Stimulated activated CD4-positive, alpha-beta T cell treated with anti-CD3 and anti-CD28 coated beads, Interleukin-15, amount 100 ng/mL, for 1 hour (primary cell): Measurements from ENCODE around the gene DRAM2.

ENCODE experiments used
- DNase-seq, 2 donors: peaks; one replicate each; pipeline ENCODE4 v3.0.0-alpha.2; 2020; ENCODE audit warnings: low read depth in 1 of 2, low spot score in 1 of 2

DRAM2 gene

DNA sequence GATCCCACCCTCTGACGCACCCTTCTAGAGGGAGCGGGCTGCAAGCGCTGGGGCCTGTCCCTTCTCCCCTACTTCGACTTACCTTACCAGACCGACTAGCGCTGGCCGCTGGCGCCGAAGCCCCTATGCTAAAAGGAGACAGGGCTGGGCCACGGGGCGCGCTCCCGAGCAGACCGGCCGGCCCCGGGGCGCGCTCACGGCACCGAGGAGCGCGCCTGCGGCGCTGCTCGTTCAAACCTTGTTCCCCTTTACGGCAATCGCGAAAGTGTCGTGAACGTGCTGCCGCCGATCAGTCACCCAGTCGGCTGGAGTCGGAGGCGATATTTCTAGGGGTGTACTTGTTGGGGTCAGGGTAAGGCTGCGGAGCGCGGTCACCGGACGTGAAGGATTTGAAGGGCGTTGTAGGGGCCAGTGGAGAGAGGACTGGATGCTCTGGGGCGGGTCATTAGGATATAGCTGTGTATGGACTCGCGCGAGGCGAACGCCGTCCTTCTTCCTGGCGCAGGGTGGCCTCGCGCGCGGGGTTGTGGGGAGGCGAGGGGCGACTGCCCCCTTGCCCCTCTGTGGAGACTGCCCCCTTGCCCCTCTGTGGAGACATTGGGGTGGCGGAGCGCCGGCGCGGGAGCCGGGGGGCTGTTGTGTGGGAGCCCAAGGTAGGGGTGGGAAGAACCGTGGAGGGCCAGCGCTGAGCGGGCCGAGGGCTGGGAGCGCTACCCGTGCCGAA, at the start of gene DRAM2, which contains the start of gene CEPT1:
Gene DRAM2 (minus strand): TSS at position 138 of the 724 bp plus-strand sequence. CDS start 8,539 bp downstream, outside the sequence.
Gene CEPT1 (plus strand): TSS at position 268 of the 724 bp plus-strand sequence. CDS start 7,492 bp downstream, outside the sequence.
- peak; percentile 75 to 78 for DNase-seq

DNA sequence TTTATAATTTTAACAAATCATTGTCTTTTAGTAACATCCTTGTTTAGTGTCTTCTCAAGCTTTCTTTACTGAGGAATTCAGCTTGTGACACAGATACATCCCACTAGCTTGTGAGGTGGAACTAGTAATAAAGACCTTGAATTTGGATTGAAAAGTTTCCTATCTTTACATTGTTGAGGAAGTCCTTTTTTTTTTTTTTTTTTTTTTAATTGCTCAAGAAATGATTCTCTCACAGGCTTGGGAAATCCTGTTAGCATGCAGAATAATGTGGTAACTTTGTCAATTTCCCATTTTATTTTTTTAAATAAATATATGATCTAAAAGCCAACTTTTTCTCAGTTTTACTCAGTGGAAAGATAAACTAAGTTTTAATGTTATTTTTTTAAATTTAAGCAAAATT, 44.8 kb upstream of the DRAM2 start:
- DNase-seq, result no peak

- DNase-seq, result no peak
Observed at GRCh38 chr1:111183308-111184069, 43.6 kb upstream of the DRAM2 start.

DNA sequence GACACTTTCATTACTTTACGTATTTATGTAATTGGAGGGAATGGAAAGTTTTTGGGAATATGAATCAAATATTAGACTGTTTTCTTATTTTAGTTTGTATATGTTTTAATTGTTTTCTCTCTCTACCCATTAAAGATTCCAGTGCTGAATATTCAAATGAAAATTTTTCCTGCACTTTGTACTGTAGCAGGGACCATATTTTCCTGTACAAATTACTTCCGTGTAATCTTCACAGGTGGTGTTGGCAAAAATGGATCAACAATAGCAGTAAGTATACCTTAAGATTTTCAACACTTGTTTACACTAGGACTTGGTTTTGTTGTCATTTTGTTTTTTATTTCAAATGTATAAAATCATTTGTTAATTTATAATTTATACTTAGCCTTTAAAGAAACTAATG, 42.2 kb upstream of the DRAM2 start:
- DNase-seq, result no peak

DNA sequence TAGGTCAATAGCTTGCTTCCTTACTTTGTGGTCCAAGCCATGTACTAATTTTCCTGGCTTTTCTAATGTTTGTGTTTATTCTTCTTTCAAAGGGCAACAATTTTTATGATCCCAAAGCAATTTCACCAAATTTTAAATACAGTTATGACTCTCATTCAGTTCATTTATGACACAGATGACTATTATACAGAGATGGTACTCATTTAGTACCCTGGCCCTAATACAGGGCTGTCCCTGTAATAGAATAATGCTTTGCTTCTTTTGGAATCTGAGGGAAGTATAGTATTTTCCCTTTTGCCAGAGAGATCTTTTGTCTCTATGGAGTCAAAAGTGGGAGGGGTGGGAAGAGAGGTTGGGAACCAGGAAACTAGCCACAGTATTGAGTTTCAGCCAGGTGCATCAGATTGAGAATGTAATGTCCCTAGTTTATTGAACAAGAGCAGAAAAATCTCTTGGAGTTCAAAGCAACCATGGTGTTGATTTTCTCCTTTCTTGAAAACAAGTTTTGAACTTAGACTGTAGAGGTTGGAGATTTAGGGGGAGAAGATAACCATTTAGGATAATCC, 40.2 kb upstream of the DRAM2 start:
- DNase-seq, result no peak

DNA sequence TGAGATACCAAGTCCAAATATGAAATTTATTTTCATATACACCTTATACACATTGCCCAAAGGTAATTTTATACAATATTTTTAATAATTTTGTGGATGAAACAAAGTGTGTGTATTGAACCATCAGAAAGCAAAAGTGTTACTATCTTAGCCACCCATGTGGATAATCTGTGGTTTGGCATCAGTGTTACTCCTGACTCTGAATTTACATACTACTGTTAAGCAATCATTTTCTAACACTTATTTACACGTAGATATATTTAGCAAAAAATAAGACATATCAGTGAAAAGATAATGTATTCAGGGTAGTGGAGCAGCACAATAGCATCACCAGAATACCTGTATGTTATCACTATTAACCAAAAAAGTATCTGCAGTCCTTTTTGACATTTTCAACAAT, 36.8 kb upstream of the DRAM2 start:
- no peak for DNase-seq

DNA sequence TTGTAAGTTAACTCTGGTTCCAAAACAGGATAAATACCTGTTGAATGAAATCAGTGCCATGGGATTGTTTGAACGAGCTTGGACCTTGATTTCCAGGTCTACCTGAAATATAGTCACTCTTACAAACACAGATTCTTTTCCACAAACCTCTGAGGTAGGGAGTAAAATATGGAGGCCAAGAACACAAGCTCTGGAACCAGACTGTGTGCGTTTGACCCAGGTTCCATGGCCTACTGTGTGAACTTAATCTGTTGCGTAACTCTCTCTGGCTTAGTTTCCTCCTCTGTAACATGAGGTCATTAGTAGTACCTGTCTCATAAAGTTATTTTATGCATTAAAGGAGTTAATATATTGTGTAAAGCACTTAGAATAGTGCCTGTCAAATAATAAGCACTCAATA, 35.5 kb upstream of the DRAM2 start:
- DNase-seq, result no peak

GRCh38 chr1:111174070-111174469, 34.2 kb upstream of the DRAM2 start:
- DNase-seq, result no peak

DNA sequence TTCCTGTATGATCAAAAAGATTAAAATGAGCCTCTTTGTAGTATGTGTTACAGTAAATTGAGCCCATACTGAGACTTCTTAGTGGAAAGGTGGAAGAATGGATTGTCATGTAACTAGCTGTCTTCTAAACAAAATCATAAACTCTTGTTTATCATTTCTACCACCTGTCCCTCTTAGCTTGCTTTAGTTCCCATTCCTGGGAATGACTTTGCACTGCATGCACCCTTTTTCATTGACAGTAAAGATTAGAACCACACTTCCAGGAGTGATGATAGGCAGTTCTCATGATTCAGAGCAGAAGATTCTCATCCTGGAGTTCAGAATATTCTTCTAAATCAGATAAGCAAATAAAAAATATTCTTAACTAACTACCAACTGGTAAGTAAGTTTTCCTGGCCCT, 32.6 kb upstream of the DRAM2 start:
- no peak for DNase-seq

DNA sequence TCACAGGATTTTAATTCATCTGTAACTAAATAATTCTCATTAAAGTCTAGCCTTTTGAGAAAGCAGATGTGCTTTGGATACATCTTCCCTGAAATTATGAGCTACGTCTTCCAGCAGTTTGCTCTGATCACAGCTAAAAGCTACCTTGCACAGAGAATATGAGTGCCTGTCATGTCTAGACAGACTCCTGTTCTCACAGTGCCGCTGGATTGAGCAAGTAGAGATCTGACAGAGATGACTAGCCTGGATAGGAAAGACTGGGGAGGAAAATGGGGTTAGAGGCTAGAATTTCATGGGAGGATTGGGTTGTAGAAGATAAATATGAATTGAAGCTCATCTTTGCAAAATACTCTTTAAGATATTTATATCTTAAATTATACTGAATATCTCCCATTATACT, 24.3 kb upstream of the DRAM2 start:
- DNase-seq, result no peak

DNA sequence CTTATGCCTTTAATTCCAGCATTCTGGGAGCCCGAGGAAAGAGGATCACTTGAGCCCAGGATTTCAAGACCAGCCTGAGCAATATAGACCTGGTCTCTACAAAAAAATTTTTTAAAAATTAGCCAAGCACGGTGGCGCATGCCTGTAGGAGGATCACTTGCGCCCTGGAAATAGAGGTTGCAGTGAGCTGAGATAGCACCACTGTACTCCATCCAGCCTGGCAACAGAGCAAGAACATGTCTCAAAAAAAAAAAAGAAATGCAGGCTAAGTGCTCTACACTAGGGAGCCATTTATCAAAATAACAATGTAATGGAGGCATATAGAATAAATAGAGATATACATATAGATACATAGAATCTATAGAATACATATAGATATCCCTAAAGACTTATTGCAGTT, 23.5 kb upstream of the DRAM2 start:
- DNase-seq, result no peak

- no peak for DNase-seq
Observed at GRCh38 chr1:111162488-111162880, 22.6 kb upstream of the DRAM2 start.

DNA sequence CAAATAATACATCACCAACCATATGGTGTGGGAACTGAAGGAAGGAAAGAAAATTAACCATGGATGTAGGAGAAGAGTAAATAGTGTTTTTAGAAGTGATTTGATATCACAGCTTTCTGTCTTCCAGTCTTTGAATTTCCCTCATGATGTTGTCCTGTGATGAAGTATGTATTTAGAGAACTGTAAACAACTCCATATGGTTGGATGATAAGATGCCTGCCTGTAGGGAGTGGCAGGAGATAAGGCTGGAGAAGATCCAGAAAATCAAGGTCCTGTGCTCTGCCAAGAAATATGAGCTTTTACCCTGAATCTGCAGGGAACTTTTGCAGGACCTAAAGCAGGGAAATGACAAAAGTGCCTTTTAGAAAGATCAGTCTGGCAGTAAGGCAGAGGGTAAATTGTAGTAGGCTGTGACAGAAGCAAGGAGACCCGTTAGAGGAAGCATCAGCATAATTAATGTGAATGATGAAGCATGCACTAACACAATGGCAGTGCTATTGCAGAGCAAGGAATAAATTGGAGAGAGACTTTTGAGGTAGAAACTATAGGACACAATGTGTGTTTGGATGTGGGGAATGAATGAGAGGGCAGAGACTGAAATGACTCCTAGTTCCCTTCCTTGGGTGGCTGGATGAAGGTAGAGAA, 22.1 kb upstream of the DRAM2 start:
- no peak for DNase-seq

GRCh38 chr1:111157431-111157830, 17.5 kb upstream of the DRAM2 start:
- DNase-seq, result no peak

DNA sequence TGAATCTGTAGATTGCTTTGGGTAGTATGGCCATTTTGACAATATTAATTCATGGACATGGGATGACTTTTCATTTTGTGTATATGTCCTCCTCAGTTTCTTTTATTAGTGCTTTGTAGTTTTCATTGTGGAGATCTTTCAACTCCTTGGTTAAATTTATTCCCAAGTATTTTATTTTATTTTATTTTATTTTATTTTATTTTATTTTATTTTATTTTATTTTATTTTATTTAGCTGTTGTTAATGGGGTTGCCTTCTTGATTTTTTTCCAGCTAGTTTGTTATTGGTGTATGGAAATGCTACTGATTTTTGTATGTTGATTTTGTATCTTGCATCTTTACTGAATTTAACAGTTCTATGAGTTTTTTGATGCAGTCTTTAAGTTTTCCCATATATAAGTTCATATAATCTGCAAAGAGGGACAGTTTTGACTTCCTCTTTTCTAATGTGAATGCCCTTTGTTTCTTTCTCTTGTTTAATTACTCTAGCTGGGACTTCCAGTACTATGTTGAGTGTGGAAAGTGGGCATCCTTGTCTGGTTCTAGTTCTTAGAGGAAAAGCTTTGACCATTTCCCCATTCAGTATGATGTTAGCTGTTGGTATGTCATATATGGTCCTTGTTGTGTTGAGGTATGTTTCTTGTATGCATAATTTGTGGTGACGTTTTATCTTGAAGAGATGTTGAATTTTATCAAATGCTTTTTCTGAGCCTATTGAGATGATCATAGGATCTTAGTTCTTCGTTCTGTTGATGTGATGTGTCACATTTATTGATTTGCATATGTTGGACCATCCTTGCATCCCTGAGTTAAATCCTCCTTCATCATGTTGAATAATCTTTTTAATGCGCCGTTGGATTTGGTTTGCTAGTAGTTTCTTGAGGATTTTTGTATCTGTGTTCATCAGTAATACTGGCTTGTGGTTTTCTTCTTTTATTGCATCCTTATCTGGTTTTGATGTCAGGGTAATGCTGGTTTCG, 14.4 kb upstream of the DRAM2 start:
- DNase-seq, result no peak

- no peak for DNase-seq
Observed at GRCh38 chr1:111151838-111152237, 11.9 kb upstream of the DRAM2 start.

DNA sequence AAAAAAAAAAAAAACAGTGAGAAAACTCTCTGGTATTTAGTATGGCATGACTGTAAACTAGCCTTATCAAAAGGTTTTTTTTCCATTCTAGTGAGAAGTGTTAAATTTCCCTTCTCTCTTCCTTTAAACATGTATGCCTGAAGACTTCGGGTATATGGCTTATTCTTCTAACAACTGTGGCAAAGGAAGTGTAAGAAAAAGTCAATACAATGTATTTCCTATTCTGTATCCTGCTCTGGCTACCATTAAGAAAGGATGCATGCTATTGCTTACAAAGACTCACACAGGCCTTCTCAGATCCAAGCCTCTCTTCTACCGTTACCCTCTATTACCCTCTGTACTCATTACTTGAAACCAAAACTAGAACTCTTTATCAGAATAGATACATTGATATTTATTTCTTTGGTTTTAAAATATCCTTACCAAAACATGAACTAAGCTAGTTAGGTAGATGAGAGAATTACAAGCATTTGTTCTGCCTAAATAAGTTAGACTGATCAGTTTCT, 8.5 kb upstream of the DRAM2 start:
- no peak for DNase-seq

DNA sequence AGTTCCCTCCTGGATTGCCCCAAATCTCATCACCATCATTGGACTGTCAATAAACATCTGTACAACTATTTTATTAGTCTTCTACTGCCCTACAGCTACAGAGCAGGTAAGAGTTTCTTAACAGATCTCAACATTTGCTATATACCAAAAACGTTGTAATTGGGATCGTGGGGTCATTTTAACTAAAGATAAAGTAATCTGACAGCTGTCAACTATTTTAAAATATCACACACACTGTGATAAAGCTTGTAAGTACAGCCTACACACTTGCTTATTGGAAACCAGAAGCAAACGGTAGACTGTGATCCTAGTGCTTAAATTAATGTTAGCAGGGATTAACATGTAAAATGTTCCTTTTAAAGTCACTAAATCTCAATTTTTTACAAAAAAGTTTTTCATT, 8.1 kb upstream of the DRAM2 start:
- DNase-seq, result no peak

- no peak for DNase-seq
Observed at GRCh38 chr1:111145963-111146768, 6.3 kb upstream of the DRAM2 start.

DNA sequence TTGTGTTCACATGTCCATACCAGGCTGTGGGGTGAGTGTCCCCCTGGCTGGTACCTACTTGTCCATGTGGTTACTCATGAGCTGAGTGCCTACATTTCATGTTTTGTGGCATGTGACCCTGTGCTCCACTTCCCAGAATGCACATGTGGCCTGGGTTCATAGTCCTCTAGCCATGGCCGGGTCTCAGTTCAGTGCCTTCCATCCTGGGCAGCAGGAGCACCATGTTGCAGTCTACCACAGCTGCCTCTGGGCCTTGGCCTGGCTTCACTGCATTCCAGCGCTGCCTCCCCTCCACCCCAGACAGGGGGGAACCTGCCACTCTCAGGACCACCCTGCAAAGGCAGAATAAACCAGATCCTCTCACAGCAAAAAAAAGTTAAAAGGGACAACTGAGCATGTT, 5.6 kb upstream of the DRAM2 start:
- no peak for DNase-seq
